ENCODE data around the gene RRP1B. TPM values are rescaled to one million over a fixed set of nuclear protein-coding genes. Genes with fewer than 3 reads are reported as not detected.

RRP1B gene
- total and polyA plus RNA-seq, 2 donors (not counting 1 experiment from before 2014, with no cell fraction given): 6.0 to 22.4 TPM

- H3K9me3 ChIP-seq (ENCODE audit: control extremely low read depth in 1 of 3, control insufficient read depth in 2 of 3, insufficient read depth in 1 of 3, low read length in 2 of 3): no peaks in the 10 kb centered on the region
- no peaks in the 10 kb centered on the region for H3K9me3 Mint-ChIP-seq (ENCODE audit: insufficient read depth)
- ChIA-PET CTCF (no interaction called here), POLR2A (no interaction called here)
- no peak for DNase-seq
- no peaks in the 10 kb centered on the region for H3K27me3 Mint-ChIP-seq
- H3K36me3 ChIP-seq (replicated peaks in 1 of 2; ENCODE audit: control extremely low read depth in 1 of 2, control insufficient read depth in 1 of 2, extremely low read depth in 1 of 2, insufficient read depth in 2 of 2, low read length in 1 of 2): peaks cover 1 to 16% of the 10 kb centered on the region in 2 experiments
- H3K4me3 Mint-ChIP-seq: no peak overlapping the region
- peaks cover 3% of the 10 kb centered on the region for H3K4me1 Mint-ChIP-seq
- peaks cover 11% of the 10 kb centered on the region for H4K20me1 ChIP-seq (ENCODE audit: control insufficient read depth, insufficient read depth, low read length, poor library complexity, severe bottlenecking)
- H3K27ac Mint-ChIP-seq: no peak overlapping the region
- ATAC-seq (ENCODE audit: low read depth): no peak
- H3K4me1 ChIP-seq (ENCODE audit: control insufficient read depth in 2 of 2, insufficient read depth in 2 of 2, low read length in 2 of 2): no peaks in the 10 kb centered on the region
- H3K27ac ChIP-seq (ENCODE audit: low read length in 2 of 2): no peak overlapping the region
- H2AFZ ChIP-seq (ENCODE audit: insufficient read depth, low read depth, low read length, poor library complexity, severe bottlenecking): no peak overlapping the region
- H3K27me3 ChIP-seq (replicated peaks in 1 of 4; ENCODE audit: control extremely low read depth in 1 of 4, control insufficient read depth in 3 of 4, insufficient read depth in 4 of 4, low read length in 3 of 4): no peaks in the 10 kb centered on the region
- intact Hi-C loops (cut with micrococcal nuclease): no loop called here
- WGBS (ENCODE audit: insufficient coverage): 98% methylated on average over 17 of the region's 18 CpGs
- no peaks in the 10 kb centered on the region for H3K79me2 ChIP-seq (ENCODE audit: control insufficient read depth, insufficient read depth, low read length)
- H3K9ac ChIP-seq (ENCODE audit: low read length): no peak overlapping the region
- no peak overlapping the region for H3K4me2 ChIP-seq (replicated peaks; ENCODE audit: low read depth, low read length, poor library complexity, severe bottlenecking)
- H3K4me3 ChIP-seq (ENCODE audit: control extremely low read depth in 1 of 5, extremely low read depth in 1 of 5, insufficient read depth in 1 of 5, low read depth in 2 of 5, low read length in 4 of 5): no peak overlapping the region
- TF ChIP-seq EZH2 (IDR thresholded peaks at IDR 0.05; ENCODE audit: borderline replicate concordance, insufficient read depth, low read depth, low read length, poor library complexity, severe bottlenecking) (no peak), CTCF (IDR thresholded peaks at IDR 0.05) (no peak)
Observed at GRCh38 chr21:43744725-43745124, 85.4 kb downstream of the RRP1B start.

Small RNAs within 50 kb of the gene (small RNA-seq; reads per million reads assigned to genes)
- not detected for gene MIR6070 (ENCODE audit: insufficient read length, low read depth, low replicate concordance)

Other genes starting within 250 kb of the RRP1B start
- 81.1 and 97.7 TPM in 2 replicates for gene SIK1, start 232.4 kb upstream of the RRP1B start, total RNA-seq
- 136 and 155 TPM in 2 replicates for gene SIK1, start 232.4 kb upstream of the RRP1B start, polyA plus RNA-seq
- 0.49 and 0.83 TPM in 2 replicates for gene HSF2BP, start 72 bp upstream of the RRP1B start, total RNA-seq
- 0.45 and 0.49 TPM in 2 replicates for gene HSF2BP, start 72 bp upstream of the RRP1B start, polyA plus RNA-seq
- 102 and 108 TPM in 2 replicates for gene PDXK, start 59.6 kb downstream of the RRP1B start, total RNA-seq
- gene PDXK, start 59.6 kb downstream of the RRP1B start, polyA plus RNA-seq: 30.5 and 31.1 TPM in 2 replicates
- gene CSTB, start 116.7 kb downstream of the RRP1B start, total RNA-seq: 14.0 and 15.6 TPM in 2 replicates
- gene CSTB, start 116.7 kb downstream of the RRP1B start, polyA plus RNA-seq: 9.3 and 28.3 TPM in 2 replicates
- 27.8 and 28.6 TPM in 2 replicates for gene RRP1, start 130.0 kb downstream of the RRP1B start, total RNA-seq
- gene RRP1, start 130.0 kb downstream of the RRP1B start, polyA plus RNA-seq: 9.6 and 11.7 TPM in 2 replicates
- gene AGPAT3, start 205.7 kb downstream of the RRP1B start, total RNA-seq: 44.4 and 49.3 TPM in 2 replicates
- gene AGPAT3, start 205.7 kb downstream of the RRP1B start, polyA plus RNA-seq: 14.3 and 16.4 TPM in 2 replicates

Measured in B cell (primary cell).